OCI-LY1 (cell line): ENCODE measurements around the gene DGKB.

Source experiments
- H2AFZ ChIP-seq: fragments of 200-600 bp; sonication (generic), shearing (Covaris generic); 2 replicates; pipeline ENCODE4 v1.6.0; 2014; ENCODE audit warnings: antibody characterized with exemption, mild to moderate bottlenecking, low read length
- H3F3A ChIP-seq: fragments of 200-600 bp; sonication (generic), shearing (Covaris generic); 2 replicates; pipeline ENCODE4 v1.6.0; 2014; ENCODE audit warnings: mild to moderate bottlenecking, antibody characterized with exemption, low read length, moderate library complexity; ENCODE audit not compliant: insufficient read depth
- H3K27ac ChIP-seq: fragments of 200-600 bp; sonication (generic); 2 replicates; pipeline ENCODE4 v1.5.1; 2014; ENCODE audit warnings: low read length, mixed run types, mild to moderate bottlenecking, low read depth; ENCODE audit not compliant: poor library complexity, severe bottlenecking
- H3K27me3 ChIP-seq: fragments of 200-600 bp; sonication (generic); 2 replicates; pipeline ENCODE4 v1.6.0; 2014; ENCODE audit warnings: antibody characterized with exemption, mild to moderate bottlenecking, low read length, moderate library complexity; ENCODE audit not compliant: insufficient read depth
- H3K36me3 ChIP-seq: fragments of 200-600 bp; sonication (generic); 2 replicates; pipeline ENCODE4 v1.6.1; 2014; ENCODE audit warnings: mild to moderate bottlenecking, antibody characterized with exemption, low read length, moderate library complexity, mixed read lengths; ENCODE audit not compliant: insufficient read depth
- H3K4me1 ChIP-seq: fragments of 200-600 bp; sonication (generic); 2 replicates; pipeline ENCODE4 v1.5.1; 2014; ENCODE audit warnings: mild to moderate bottlenecking, low read length, moderate library complexity; ENCODE audit not compliant: insufficient read depth, severe bottlenecking
- H3K4me2 ChIP-seq: fragments of 200-600 bp; sonication (generic), shearing (Covaris generic); 2 replicates; pipeline ENCODE4 v1.6.1; 2014; ENCODE audit warnings: low read length
- H3K4me3 ChIP-seq: fragments of 200-600 bp; sonication (generic); 2 replicates; pipeline ENCODE4 v1.5.1; 2014; ENCODE audit warnings: low read length, low read depth, mild to moderate bottlenecking, mixed read lengths; ENCODE audit not compliant: poor library complexity, severe bottlenecking
- H3K79me2 ChIP-seq: fragments of 200-600 bp; shearing (Covaris generic); 2 replicates; pipeline ENCODE4 v1.6.1; 2016; ENCODE audit warnings: mixed run types, low read length, mixed read lengths; ENCODE audit not compliant: insufficient read depth
- H3K9ac ChIP-seq: fragments of 200-600 bp; sonication (generic), shearing (Covaris generic); 2 replicates; pipeline ENCODE4 v1.6.1; 2014; ENCODE audit warnings: mild to moderate bottlenecking, low read length, mixed read lengths
- H3K9me2 ChIP-seq: fragments of 200-600 bp; sonication (generic), shearing (Covaris generic); 2 replicates; pipeline ENCODE4 v1.6.1; 2014; ENCODE audit warnings: low read depth, mild to moderate bottlenecking, low read length, mixed read lengths
- H3K9me3 ChIP-seq: fragments of 200-600 bp; shearing (Covaris generic); 2 replicates; pipeline ENCODE4 v1.6.1; 2014; ENCODE audit warnings: low read length, mixed read lengths
- H4K20me1 ChIP-seq: fragments of 200-600 bp; sonication (generic), shearing (Covaris generic); 2 replicates; pipeline ENCODE4 v1.6.0; 2016; ENCODE audit warnings: mild to moderate bottlenecking, low read length; ENCODE audit not compliant: insufficient read depth
- EZH2 ChIP-seq: fragments of 200-600 bp; sonication (generic), shearing (Covaris generic); IDR thresholded peaks from 2 replicates; pipeline ENCODE4 v1.8.0; 2017; ENCODE audit warnings: borderline replicate concordance, mixed run types, mild to moderate bottlenecking, antibody characterized with exemption, low read length, moderate library complexity, mixed read lengths
- TF ChIP-seq, protein P1 (sequence below): fragments of 200-600 bp; sonication (generic), shearing (Covaris generic); IDR thresholded peaks from 2 replicates; pipeline ENCODE4 v1.5.1; 2017; ENCODE audit warnings: mild to moderate bottlenecking, antibody characterized with exemption, low read length, moderate library complexity, mixed read lengths

Gene DGKB

DNA sequence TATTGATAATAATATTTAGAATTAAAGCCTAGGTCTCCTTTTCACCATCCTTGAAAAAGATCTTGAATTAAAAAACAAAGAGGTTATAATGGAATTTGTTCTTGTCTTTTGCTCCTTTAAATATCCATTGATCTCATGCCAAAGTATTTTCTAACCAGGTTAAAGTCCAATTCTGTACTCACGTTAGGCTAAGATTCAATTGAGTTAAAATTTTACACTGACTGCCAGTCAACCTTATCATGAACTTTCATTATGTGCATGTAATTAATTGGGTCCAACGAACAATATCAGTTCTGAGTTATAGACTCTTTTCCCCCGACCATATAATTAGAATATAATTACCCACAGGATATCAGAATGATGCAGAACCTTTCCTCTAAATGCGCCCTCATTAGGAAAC, 266.6 kb downstream of the DGKB start:
- no peaks in the 10 kb centered on the region for H3K9me3 ChIP-seq
- no peaks in the 10 kb centered on the region for H3K9me2 ChIP-seq
- H3K79me2 ChIP-seq = no peaks in the 10 kb centered on the region
- H3F3A ChIP-seq = no peaks in the 10 kb centered on the region
- H3K9ac ChIP-seq = no peak overlapping the region
- H3K4me3 ChIP-seq = no peak overlapping the region
- no peak for TF ChIP-seq EZH2
- TF ChIP-seq, protein P1, sequence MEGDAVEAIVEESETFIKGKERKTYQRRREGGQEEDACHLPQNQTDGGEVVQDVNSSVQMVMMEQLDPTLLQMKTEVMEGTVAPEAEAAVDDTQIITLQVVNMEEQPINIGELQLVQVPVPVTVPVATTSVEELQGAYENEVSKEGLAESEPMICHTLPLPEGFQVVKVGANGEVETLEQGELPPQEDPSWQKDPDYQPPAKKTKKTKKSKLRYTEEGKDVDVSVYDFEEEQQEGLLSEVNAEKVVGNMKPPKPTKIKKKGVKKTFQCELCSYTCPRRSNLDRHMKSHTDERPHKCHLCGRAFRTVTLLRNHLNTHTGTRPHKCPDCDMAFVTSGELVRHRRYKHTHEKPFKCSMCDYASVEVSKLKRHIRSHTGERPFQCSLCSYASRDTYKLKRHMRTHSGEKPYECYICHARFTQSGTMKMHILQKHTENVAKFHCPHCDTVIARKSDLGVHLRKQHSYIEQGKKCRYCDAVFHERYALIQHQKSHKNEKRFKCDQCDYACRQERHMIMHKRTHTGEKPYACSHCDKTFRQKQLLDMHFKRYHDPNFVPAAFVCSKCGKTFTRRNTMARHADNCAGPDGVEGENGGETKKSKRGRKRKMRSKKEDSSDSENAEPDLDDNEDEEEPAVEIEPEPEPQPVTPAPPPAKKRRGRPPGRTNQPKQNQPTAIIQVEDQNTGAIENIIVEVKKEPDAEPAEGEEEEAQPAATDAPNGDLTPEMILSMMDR = no peak
- no peak overlapping the region for H3K27ac ChIP-seq
- no peaks in the 10 kb centered on the region for H4K20me1 ChIP-seq
- H3K27me3 ChIP-seq = no peaks in the 10 kb centered on the region
- peaks cover 29% of the 10 kb centered on the region for H3K4me1 ChIP-seq
- H3K4me2 ChIP-seq = 0 out of 2 replicates have a peak overlapping the region, but pooled peaks have one; percentile 7
- no peak overlapping the region for H2AFZ ChIP-seq
- H3K36me3 ChIP-seq = no peaks in the 10 kb centered on the region

DNA sequence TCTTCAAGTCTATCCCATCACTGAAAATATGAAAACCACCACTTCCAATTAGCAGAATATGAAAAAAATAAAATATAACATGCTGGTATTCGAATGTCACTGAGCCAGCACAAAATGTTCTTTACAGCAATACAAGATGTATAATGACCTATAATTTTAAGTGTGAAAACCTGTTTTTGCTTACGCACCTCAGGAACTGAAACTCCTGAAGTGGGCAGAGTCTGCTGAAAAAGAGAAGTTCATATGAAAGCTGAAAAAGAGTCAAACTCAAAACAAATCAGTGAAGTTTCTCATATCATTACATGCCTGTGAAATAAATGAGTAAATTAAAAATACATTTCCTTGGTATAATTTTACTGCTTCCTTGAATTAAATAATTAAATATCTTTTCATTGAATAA, 272.5 kb downstream of the DGKB start:
- H3K27ac ChIP-seq = peak overlapping the region; percentile 42
- no peaks in the 10 kb centered on the region for H3K36me3 ChIP-seq
- H2AFZ ChIP-seq = no peak overlapping the region
- H3K4me1 ChIP-seq = peaks cover 47% of the 10 kb centered on the region
- peak overlapping the region; percentile 4; the same call in 1 of the 2 replicates for H3K4me2 ChIP-seq
- TF ChIP-seq, protein P1 = no peak
- TF ChIP-seq EZH2 = no peak
- H3K9me3 ChIP-seq = no peaks in the 10 kb centered on the region
- H3K79me2 ChIP-seq = no peaks in the 10 kb centered on the region
- H3K27me3 ChIP-seq = no peaks in the 10 kb centered on the region
- H3K9ac ChIP-seq = no peak overlapping the region
- H3F3A ChIP-seq = no peaks in the 10 kb centered on the region
- H3K4me3 ChIP-seq = no peak overlapping the region
- H4K20me1 ChIP-seq = no peaks in the 10 kb centered on the region
- no peaks in the 10 kb centered on the region for H3K9me2 ChIP-seq

DNA sequence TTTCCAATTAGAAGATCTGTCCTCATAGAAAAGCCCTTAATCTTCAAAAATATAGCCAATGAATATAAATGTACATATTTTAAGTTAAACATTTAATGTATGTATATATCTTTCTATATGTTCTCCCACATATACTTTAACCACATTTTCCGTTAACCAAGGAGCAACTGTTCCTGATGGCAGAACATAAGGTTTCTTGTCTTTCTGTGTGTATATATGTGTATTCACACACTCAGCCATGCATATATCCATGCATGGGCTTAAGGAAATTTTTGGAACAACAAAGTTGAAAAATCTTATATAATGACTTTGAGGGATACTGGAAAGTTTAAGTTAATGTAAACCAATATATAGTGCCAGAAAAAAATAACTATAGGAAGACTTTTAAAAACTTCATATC, 274.0 kb downstream of the DGKB start:
- H4K20me1 ChIP-seq = no peaks in the 10 kb centered on the region
- H3K4me2 ChIP-seq = no peak overlapping the region
- H3K4me3 ChIP-seq = no peak overlapping the region
- H3K4me1 ChIP-seq = peaks cover 47% of the 10 kb centered on the region
- TF ChIP-seq, protein P1 = no peak
- TF ChIP-seq EZH2 = no peak
- H3K36me3 ChIP-seq = no peaks in the 10 kb centered on the region
- H3K27me3 ChIP-seq = no peaks in the 10 kb centered on the region
- no peaks in the 10 kb centered on the region for H3K9me3 ChIP-seq
- no peaks in the 10 kb centered on the region for H3F3A ChIP-seq
- no peaks in the 10 kb centered on the region for H3K79me2 ChIP-seq
- no peak overlapping the region for H3K27ac ChIP-seq
- no peak overlapping the region for H3K9ac ChIP-seq
- H3K9me2 ChIP-seq = no peaks in the 10 kb centered on the region
- H2AFZ ChIP-seq = no peak overlapping the region
